NT2/D1 (cell line): ENCODE data around the gene INSIG2.

Experiments used
- DNase-seq: peaks from one replicate; pipeline ENCODE4 v3.0.0-alpha.2; 2011; ENCODE audit warnings: low read depth, low spot score
- H3K27me3 ChIP-seq: 2 replicates; pipeline ENCODE4 v1.6.0; 2011; ENCODE audit warnings: mild to moderate bottlenecking; ENCODE audit not compliant: insufficient read length, insufficient read depth
- H3K36me3 ChIP-seq: 2 replicates; pipeline ENCODE4 v1.6.1; 2011; ENCODE audit warnings: mild to moderate bottlenecking, low read length, mixed read lengths; ENCODE audit not compliant: insufficient read depth, insufficient read length
- H3K4me1 ChIP-seq: 2 replicates; pipeline ENCODE4 v1.5.1; 2011; ENCODE audit not compliant: insufficient read depth, insufficient read length
- H3K4me3 ChIP-seq: 2 replicates; pipeline ENCODE4 v1.5.1; 2011; ENCODE audit warnings: low read depth; ENCODE audit not compliant: insufficient read length
- H3K9ac ChIP-seq: 2 replicates; pipeline ENCODE4 v1.6.0; 2011; ENCODE audit warnings: low read depth; ENCODE audit not compliant: insufficient read length
- H3K9me3 ChIP-seq: 2 replicates; pipeline ENCODE4 v1.5.1; 2011; ENCODE audit warnings: mild to moderate bottlenecking, low read length; ENCODE audit not compliant: insufficient read depth
- SUZ12 ChIP-seq: IDR thresholded peaks from 2 replicates; pipeline ENCODE4 v1.6.1; 2011; ENCODE audit not compliant: insufficient read length, insufficient read depth; ENCODE audit errors: extremely low read depth
- YY1 ChIP-seq: IDR thresholded peaks from 2 replicates; pipeline ENCODE4 v1.6.1; 2011; ENCODE audit not compliant: insufficient read length, insufficient read depth
- ZNF274 ChIP-seq: IDR thresholded peaks from 2 replicates; pipeline ENCODE4 v1.6.1; 2011; ENCODE audit warnings: mild to moderate bottlenecking, low read depth, low read length

INSIG2 gene

GRCh38 chr2:118094503-118094902, 6.2 kb downstream of the INSIG2 start:
- Histone ChIP-seq H3K27me3 (no peaks in the 10 kb centered on the region), H3K4me1 (no peaks in the 10 kb centered on the region), H3K9ac (no peak overlapping the region), H3K36me3 (peaks cover 15% of the 10 kb centered on the region), H3K9me3 (no peaks in the 10 kb centered on the region), H3K4me3 (no peak overlapping the region)
- TF ChIP-seq SUZ12 (no peak), YY1 (no peak), ZNF274 (no peak)
- DNase-seq, result no peak

GRCh38 chr2:118095610-118096009, 7.3 kb downstream of the INSIG2 start:
- Histone ChIP-seq H3K4me1 (no peaks in the 10 kb centered on the region), H3K4me3 (no peak overlapping the region), H3K9me3 (no peaks in the 10 kb centered on the region), H3K9ac (no peak overlapping the region), H3K27me3 (no peaks in the 10 kb centered on the region), H3K36me3 (peaks cover 15% of the 10 kb centered on the region)
- TF ChIP-seq SUZ12, result no peak
- no peak for TF ChIP-seq YY1
- no peak for TF ChIP-seq ZNF274
- no peak for DNase-seq

DNA sequence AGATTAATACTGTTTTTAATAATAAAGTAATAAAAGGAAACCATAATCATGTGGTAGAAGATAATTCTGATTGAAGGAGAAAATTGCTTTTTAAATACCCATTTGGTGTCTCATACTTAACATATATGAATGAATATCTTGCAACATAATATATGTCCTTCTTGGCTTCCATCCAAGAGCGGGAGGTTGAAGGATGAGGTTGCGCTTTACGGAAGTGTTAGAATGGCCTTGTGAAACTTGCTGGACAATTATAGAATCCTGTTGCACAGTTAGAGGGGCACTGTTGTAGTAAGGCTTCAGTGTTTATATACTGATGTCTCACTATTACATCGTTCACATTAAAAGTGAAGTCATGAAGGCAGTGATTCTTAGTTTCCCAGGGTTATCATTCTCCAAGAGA, 9.4 kb downstream of the INSIG2 start:
- Histone ChIP-seq H3K27me3 (no peaks in the 10 kb centered on the region), H3K4me1 (no peaks in the 10 kb centered on the region), H3K4me3 (no peak overlapping the region), H3K36me3 (peaks cover 15% of the 10 kb centered on the region), H3K9me3 (no peaks in the 10 kb centered on the region), H3K9ac (no peak overlapping the region)
- DNase-seq, result no peak
- TF ChIP-seq YY1 (no peak), ZNF274 (no peak)

DNA sequence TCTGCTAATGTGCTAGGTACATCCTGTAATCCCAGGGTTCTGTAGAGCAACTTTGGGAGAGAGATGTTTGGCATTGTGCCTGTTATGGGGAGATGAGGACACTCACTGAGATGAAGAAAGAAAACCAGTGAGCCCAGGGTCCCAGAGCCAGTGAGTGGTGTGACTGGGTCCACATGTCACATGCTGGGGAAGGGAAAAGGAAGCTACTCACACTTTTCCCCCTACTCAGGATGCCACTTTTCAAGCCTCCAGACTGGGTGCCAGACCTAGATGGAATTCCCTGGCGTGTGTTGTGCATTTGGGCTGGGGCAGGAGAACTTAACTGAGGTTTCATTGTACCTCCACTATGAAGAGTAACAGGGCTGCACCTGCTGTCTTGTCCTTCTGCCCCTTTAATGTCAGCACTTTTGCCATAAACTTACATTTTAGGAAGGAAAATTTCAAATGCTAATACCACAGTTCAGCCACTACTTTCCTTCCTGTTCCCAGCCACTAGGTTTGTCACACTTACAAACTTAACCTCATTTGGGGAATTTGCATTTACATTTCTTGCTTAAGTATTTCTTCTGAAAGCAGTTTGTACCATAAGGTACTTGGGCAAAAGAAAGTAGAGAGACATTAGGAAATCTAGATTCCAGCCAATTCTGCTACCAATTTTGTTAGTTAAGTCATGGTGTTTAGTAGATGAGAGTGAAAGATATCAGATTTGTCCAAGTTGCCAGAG, 10.2 kb downstream of the INSIG2 start:
- TF ChIP-seq SUZ12 (no peak), YY1 (no peak), ZNF274 (no peak)
- H3K27me3 ChIP-seq, result no peaks in the 10 kb centered on the region
- DNase-seq, result no peak
- H3K9ac ChIP-seq, result no peak overlapping the region
- H3K36me3 ChIP-seq, result peaks cover 15% of the 10 kb centered on the region
- no peak overlapping the region for H3K4me3 ChIP-seq
- no peaks in the 10 kb centered on the region for H3K4me1 ChIP-seq
- H3K9me3 ChIP-seq, result no peaks in the 10 kb centered on the region

- Histone ChIP-seq H3K4me1 (no peaks in the 10 kb centered on the region), H3K9ac (no peak overlapping the region), H3K27me3 (no peaks in the 10 kb centered on the region), H3K4me3 (no peak overlapping the region), H3K9me3 (no peaks in the 10 kb centered on the region), H3K36me3 (peaks cover 10% of the 10 kb centered on the region)
- TF ChIP-seq YY1 (no peak), SUZ12 (no peak), ZNF274 (no peak)
- DNase-seq, result no peak
Measured at GRCh38 chr2:118102433-118103082, 14.3 kb downstream of the INSIG2 start.

GRCh38 chr2:118103951-118104940, 16.0 kb downstream of the INSIG2 start:
- no peak overlapping the region for H3K9ac ChIP-seq
- no peak for DNase-seq
- no peaks in the 10 kb centered on the region for H3K27me3 ChIP-seq
- H3K4me3 ChIP-seq, result no peak overlapping the region
- TF ChIP-seq YY1, result no peak
- TF ChIP-seq SUZ12, result no peak
- TF ChIP-seq ZNF274, result no peak
- no peaks in the 10 kb centered on the region for H3K4me1 ChIP-seq
- peaks cover 12% of the 10 kb centered on the region for H3K36me3 ChIP-seq
- H3K9me3 ChIP-seq, result no peaks in the 10 kb centered on the region
